Fibroblast of lung (primary cell): ENCODE results near the gene KRTAP10-12. TPM values are rescaled to one million over a fixed set of nuclear protein-coding genes. Genes with fewer than 3 reads are reported as not detected.
"Not testable (repeated sequence)": the region's sequence is repeated elsewhere in the genome, so short reads cannot be mapped to it uniquely, and the experiment has no call there.

ENCODE experiments used
- DNase-seq, 2 donors: peaks; one replicate each; pipeline versions ENCODE4 v3.0.0 to v3.0.0-alpha.2; 2010; ENCODE audit warnings: low read depth in 2 of 2
- H2AFZ ChIP-seq: 2 replicates; pipeline ENCODE4 v1.5.1; 2012; ENCODE audit warnings: low read length, control low read depth, inconsistent platforms
- H3K27ac ChIP-seq: 2 replicates; pipeline ENCODE4 v1.5.1; 2011; ENCODE audit warnings: low read length, control low read depth; ENCODE audit not compliant: insufficient read depth
- H3K27me3 ChIP-seq: 2 replicates; pipeline ENCODE4 v1.5.1; 2011; ENCODE audit warnings: mild to moderate bottlenecking, low read length; ENCODE audit not compliant: control insufficient read depth, insufficient read depth
- H3K36me3 ChIP-seq: 2 replicates; pipeline ENCODE4 v1.5.1; 2011; ENCODE audit warnings: low read length; ENCODE audit not compliant: control insufficient read depth, insufficient read depth
- H3K4me1 ChIP-seq: 2 replicates; pipeline ENCODE4 v1.5.1; 2011; ENCODE audit warnings: low read length; ENCODE audit not compliant: control insufficient read depth, insufficient read depth; ENCODE audit errors: extremely low read depth
- H3K4me2 ChIP-seq: 2 replicates; pipeline ENCODE4 v1.5.1; 2011; ENCODE audit warnings: low read length, control low read depth; ENCODE audit not compliant: insufficient read depth; ENCODE audit errors: extremely low read depth
- H3K4me3 ChIP-seq, 4 experiments: fragments of 200-600 bp in 1 of 4; sonication (generic) in 1 of 4; replicated peaks in 1 of 4; 2 replicates each; pipeline ENCODE4 v1.5.1; 2011 to 2016; ENCODE audit warnings: low read length in 4 of 4, low read depth in 3 of 4, mild to moderate bottlenecking in 3 of 4, control low read depth in 2 of 4, inconsistent platforms in 1 of 4, mixed read lengths in 1 of 4; ENCODE audit not compliant: insufficient read depth in 1 of 4; ENCODE audit errors: control extremely low read depth in 1 of 4
- H3K79me2 ChIP-seq: 2 replicates; pipeline ENCODE4 v1.5.1; 2012; ENCODE audit warnings: mild to moderate bottlenecking, low read length, inconsistent platforms; ENCODE audit not compliant: control insufficient read depth, insufficient read depth
- H3K9ac ChIP-seq: 2 replicates; pipeline ENCODE4 v1.5.1; 2011; ENCODE audit warnings: mild to moderate bottlenecking, low read length, control low read depth; ENCODE audit not compliant: insufficient read depth
- H3K9me3 ChIP-seq: 2 replicates; pipeline ENCODE4 v1.5.1; 2012; ENCODE audit warnings: low read depth, low read length; ENCODE audit not compliant: control insufficient read depth, insufficient read depth
- H4K20me1 ChIP-seq: 2 replicates; pipeline ENCODE4 v1.5.1; 2011; ENCODE audit warnings: low read length; ENCODE audit not compliant: control insufficient read depth, insufficient read depth; ENCODE audit errors: extremely low read depth
- CTCF ChIP-seq, 2 donors: IDR thresholded peaks in 1 of 2; conservative IDR thresholded peaks in 1 of 2; 1 replicate in 1 of 2; 2 replicates in 1 of 2; pipeline ENCODE4 v1.5.1; 2011 to 2012; ENCODE audit warnings: low read length in 2 of 2, control low read depth in 1 of 2, inconsistent platforms in 1 of 2, low read depth in 1 of 2, mild to moderate bottlenecking in 1 of 2
- EZH2 ChIP-seq: IDR thresholded peaks from 2 replicates; pipeline ENCODE4 v1.5.1; 2012; ENCODE audit warnings: low read length, control low read depth, mild to moderate bottlenecking; ENCODE audit errors: missing control alignments
- polyA plus RNA-seq, 2 donors: library from polyadenylated mRNA; depleted of rRNA in 1 of 2; stranded (reverse) in 1 of 2; unstranded in 1 of 2; fragments of >200 nt; gene quantifications; 2 replicates each; pipeline ENCODE4 v1.2.1, GENCODE V29; 2011 to 2012; ENCODE audit warnings: missing spikeins in 1 of 2
- total RNA-seq: library from RNA; depleted of rRNA; stranded (reverse); fragments of >200 nt; gene quantifications from 2 replicates; pipeline ENCODE4 v1.2.1, GENCODE V29; 2014

The KRTAP10-12 gene
- total and polyA plus RNA-seq, 2 donors (not counting 1 experiment from before 2014, with no cell fraction given): not detected

- no peak overlapping the region for H3K4me2 ChIP-seq
- H3K79me2 ChIP-seq: no peaks in the 10 kb centered on the region
- H3K36me3 ChIP-seq: no peaks in the 10 kb centered on the region
- peaks cover 4% of the 10 kb centered on the region for H3K27me3 ChIP-seq
- H3K4me3 ChIP-seq: no peak overlapping the region
- H3K9ac ChIP-seq: no peak overlapping the region
- TF ChIP-seq EZH2 (no peak), CTCF (conservative IDR thresholded peaks at IDR 0.05 in 1 of 2, IDR thresholded peaks at IDR 0.05 in 1 of 2; ENCODE audit: low read depth in 1 of 2, low read length in 2 of 2) (no peak)
- DNase-seq: no peak
- no peaks in the 10 kb centered on the region for H3K9me3 ChIP-seq
- no peak overlapping the region for H2AFZ ChIP-seq
- H3K27ac ChIP-seq: no peak overlapping the region
- no peaks in the 10 kb centered on the region for H4K20me1 ChIP-seq
- H3K4me1 ChIP-seq: no peaks in the 10 kb centered on the region
Measured at GRCh38 chr21:44684483-44684882, 12.5 kb upstream of the KRTAP10-12 start.

- not testable (repeated sequence) for H3K4me1 ChIP-seq, H3K79me2 ChIP-seq, H3K4me2 ChIP-seq, H4K20me1 ChIP-seq, H3K4me3 ChIP-seq, H3K9me3 ChIP-seq, H2AFZ ChIP-seq, H3K27me3 ChIP-seq, H3K36me3 ChIP-seq, DNase-seq, H3K9ac ChIP-seq, H3K27ac ChIP-seq
Measured at GRCh38 chr21:44685050-44685449, 11.9 kb upstream of the KRTAP10-12 start.

- Histone ChIP-seq H3K9ac (no peak overlapping the region), H2AFZ (no peak overlapping the region), H3K4me2 (no peak overlapping the region), H3K9me3 (no peaks in the 10 kb centered on the region), H3K36me3 (no peaks in the 10 kb centered on the region), H3K27ac (no peak overlapping the region), H3K4me3 (no peak overlapping the region), H3K27me3 (peaks cover 4% of the 10 kb centered on the region), H4K20me1 (no peaks in the 10 kb centered on the region), H3K79me2 (no peaks in the 10 kb centered on the region), H3K4me1 (no peaks in the 10 kb centered on the region)
- no peak for DNase-seq
- no peak for TF ChIP-seq CTCF (conservative IDR thresholded peaks at IDR 0.05 in 1 of 2, IDR thresholded peaks at IDR 0.05 in 1 of 2; ENCODE audit: low read depth in 1 of 2, low read length in 2 of 2)
- TF ChIP-seq EZH2: no peak
Measured at GRCh38 chr21:44686000-44686781, 10.8 kb upstream of the KRTAP10-12 start.
